Activated T-cell treated with anti-CD3 and anti-CD28 coated beads, Interleukin-2, amount 50 U/mL, for 24 hours (primary cell): ENCODE results near the gene TRIM47.

Experiments
- DNase-seq: peaks from one replicate; pipeline ENCODE4 v3.0.0-alpha.2; 2020
- H3K27ac Mint-ChIP-seq: 2 replicates; pipeline ENCODE4 v1.8.0; 2020; ENCODE audit warnings: mild to moderate bottlenecking, mixed read lengths
- H3K27me3 Mint-ChIP-seq: 2 replicates; pipeline ENCODE4 v1.8.0; 2020; ENCODE audit warnings: mixed read lengths
- H3K36me3 Mint-ChIP-seq: 2 replicates; pipeline ENCODE4 v1.8.0; 2020; ENCODE audit warnings: low read depth, mixed read lengths
- H3K4me1 Mint-ChIP-seq: 2 replicates; pipeline ENCODE4 v1.8.0; 2020; ENCODE audit warnings: low read depth, mixed read lengths
- H3K4me3 Mint-ChIP-seq: 2 replicates; pipeline ENCODE4 v1.8.0; 2020; ENCODE audit warnings: mild to moderate bottlenecking, moderate library complexity, mixed read lengths
- H3K9me3 Mint-ChIP-seq: 2 replicates; pipeline ENCODE4 v1.8.0; 2020; ENCODE audit warnings: mixed read lengths

TRIM47 gene

GRCh38 chr17:75899353-75899752 is 21.0 kb upstream of the TRIM47 start:
- peaks cover 75% of the 10 kb centered on the region for H3K36me3 Mint-ChIP-seq
- no peak overlapping the region for H3K4me3 Mint-ChIP-seq
- no peaks in the 10 kb centered on the region for H3K27me3 Mint-ChIP-seq
- H3K9me3 Mint-ChIP-seq, result no peaks in the 10 kb centered on the region
- no peak for DNase-seq
- H3K4me1 Mint-ChIP-seq, result peaks cover 24% of the 10 kb centered on the region
- no peak overlapping the region for H3K27ac Mint-ChIP-seq

- no peak overlapping the region for H3K4me3 Mint-ChIP-seq
- H3K9me3 Mint-ChIP-seq, result no peaks in the 10 kb centered on the region
These were observed 20.4 kb upstream of the TRIM47 start for GRCh38 chr17:75898791-75899190.

GRCh38 chr17:75898065-75898464 is 19.7 kb upstream of the TRIM47 start:
- Mint-ChIP-seq H3K36me3 (peaks cover 74% of the 10 kb centered on the region), H3K27me3 (no peaks in the 10 kb centered on the region), H3K4me1 (peaks cover 28% of the 10 kb centered on the region), H3K27ac (no peak overlapping the region), H3K4me3 (no peak overlapping the region), H3K9me3 (no peaks in the 10 kb centered on the region)
- no peak for DNase-seq

More at GRCh38 chr17:75898791-75899190, 20.4 kb upstream of the TRIM47 start:
- H3K4me1 Mint-ChIP-seq, result peaks cover 30% of the 10 kb centered on the region
- no peaks in the 10 kb centered on the region for H3K27me3 Mint-ChIP-seq
- DNase-seq, result no peak
- peaks cover 76% of the 10 kb centered on the region for H3K36me3 Mint-ChIP-seq
- peak overlapping the region; percentile 22 for H3K27ac Mint-ChIP-seq

- Mint-ChIP-seq H3K27ac (peak overlapping the region; percentile 83), H3K36me3 (peaks cover 77% of the 10 kb centered on the region), H3K4me1 (peaks cover 28% of the 10 kb centered on the region), H3K27me3 (no peaks in the 10 kb centered on the region), H3K9me3 (no peaks in the 10 kb centered on the region), H3K4me3 (peak overlapping the region; percentile 64)
- no peak for DNase-seq
These were observed 19.0 kb upstream of the TRIM47 start for GRCh38 chr17:75897160-75898019.

GRCh38 chr17:75896415-75897159 is 18.2 kb upstream of the TRIM47 start, which contains the start of gene TRIM65:
TRIM65 (minus strand) TSS chr17:75896951; CDS start chr17:75896937, 14 bp downstream.
- H3K27ac Mint-ChIP-seq, result peak within 1 kb of the TSS; percentile 92

GRCh38 chr17:75895370-75896155 is 17.2 kb upstream of the TRIM47 start:
- Mint-ChIP-seq H3K4me1 (peaks cover 26% of the 10 kb centered on the region), H3K4me3 (peak overlapping the region; percentile 84)

More at GRCh38 chr17:75896415-75897159, 18.2 kb upstream of the TRIM47 start, which contains the start of gene TRIM65:
- Mint-ChIP-seq H3K27me3 (no peaks in the 10 kb centered on the region), H3K4me1 (peaks cover 25% of the 10 kb centered on the region), H3K36me3 (peaks cover 75% of the 10 kb centered on the region), H3K4me3 (peak within 1 kb of the TSS; percentile 84), H3K9me3 (no peaks in the 10 kb centered on the region)
- DNase-seq, result peak; percentile 93

GRCh38 chr17:75894049-75894733 is 15.8 kb upstream of the TRIM47 start:
- no peak for DNase-seq
- peak overlapping the region; percentile 79 for H3K27ac Mint-ChIP-seq
- H3K9me3 Mint-ChIP-seq, result no peaks in the 10 kb centered on the region
- H3K4me1 Mint-ChIP-seq, result peaks cover 36% of the 10 kb centered on the region
- peaks cover 74% of the 10 kb centered on the region for H3K36me3 Mint-ChIP-seq
- peak overlapping the region; percentile 31 for H3K4me3 Mint-ChIP-seq
- H3K27me3 Mint-ChIP-seq, result no peaks in the 10 kb centered on the region

More at GRCh38 chr17:75895370-75896155, 17.2 kb upstream of the TRIM47 start:
- peak overlapping the region; percentile 92 for H3K27ac Mint-ChIP-seq
- H3K27me3 Mint-ChIP-seq, result no peaks in the 10 kb centered on the region
- DNase-seq, result peak; percentile 62
- H3K9me3 Mint-ChIP-seq, result no peaks in the 10 kb centered on the region
- H3K36me3 Mint-ChIP-seq, result peaks cover 74% of the 10 kb centered on the region

GRCh38 chr17:75893305-75894048 is 15.1 kb upstream of the TRIM47 start:
- Mint-ChIP-seq H3K27me3 (no peaks in the 10 kb centered on the region), H3K36me3 (peaks cover 70% of the 10 kb centered on the region), H3K27ac (peak overlapping the region; percentile 79), H3K4me3 (no peak overlapping the region), H3K4me1 (peaks cover 36% of the 10 kb centered on the region), H3K9me3 (no peaks in the 10 kb centered on the region)
- no peak for DNase-seq

- no peak overlapping the region for H3K4me3 Mint-ChIP-seq
- no peak overlapping the region for H3K27ac Mint-ChIP-seq
- peaks cover 35% of the 10 kb centered on the region for H3K4me1 Mint-ChIP-seq
- H3K36me3 Mint-ChIP-seq, result peaks cover 66% of the 10 kb centered on the region
- no peaks in the 10 kb centered on the region for H3K9me3 Mint-ChIP-seq
- H3K27me3 Mint-ChIP-seq, result no peaks in the 10 kb centered on the region
- no peak for DNase-seq
These were observed 14.3 kb upstream of the TRIM47 start for GRCh38 chr17:75892556-75893224.

- Mint-ChIP-seq H3K9me3 (no peaks in the 10 kb centered on the region), H3K27me3 (no peaks in the 10 kb centered on the region), H3K4me3 (no peak overlapping the region), H3K36me3 (peaks cover 60% of the 10 kb centered on the region), H3K27ac (peak overlapping the region; percentile 40), H3K4me1 (peaks cover 28% of the 10 kb centered on the region)
- no peak for DNase-seq
These were observed 13.5 kb upstream of the TRIM47 start for GRCh38 chr17:75891605-75892555.

GRCh38 chr17:75891022-75891604 is 12.7 kb upstream of the TRIM47 start:
- Mint-ChIP-seq H3K4me3 (no peak overlapping the region), H3K4me1 (peaks cover 28% of the 10 kb centered on the region), H3K27me3 (no peaks in the 10 kb centered on the region), H3K9me3 (no peaks in the 10 kb centered on the region), H3K36me3 (peaks cover 60% of the 10 kb centered on the region), H3K27ac (peak overlapping the region; percentile 40)
- no peak for DNase-seq

- no peak for DNase-seq
- peaks cover 19% of the 10 kb centered on the region for H3K4me1 Mint-ChIP-seq
- no peak overlapping the region for H3K4me3 Mint-ChIP-seq
- no peaks in the 10 kb centered on the region for H3K9me3 Mint-ChIP-seq
- peaks cover 49% of the 10 kb centered on the region for H3K36me3 Mint-ChIP-seq
- no peaks in the 10 kb centered on the region for H3K27me3 Mint-ChIP-seq
- H3K27ac Mint-ChIP-seq, result peak overlapping the region; percentile 69
These were observed 11.1 kb upstream of the TRIM47 start for GRCh38 chr17:75889454-75889853.
